ES-I3 (cell line): ENCODE data around the gene COL1A1.

ENCODE experiments used
- H3K36me3 ChIP-seq: 2 replicates; pipeline ENCODE4 v1.6.1; 2013; ENCODE audit warnings: mild to moderate bottlenecking, low read length, control low read depth, moderate library complexity; ENCODE audit not compliant: insufficient read depth
- H3K4me1 ChIP-seq: 2 replicates; pipeline ENCODE4 v1.6.1; 2013; ENCODE audit warnings: mild to moderate bottlenecking, control low read depth, low read length; ENCODE audit not compliant: insufficient read depth
- H3K9ac ChIP-seq: 2 replicates; pipeline ENCODE4 v1.6.1; 2013; ENCODE audit warnings: low read depth, mild to moderate bottlenecking, low read length, moderate library complexity
- H3K9me3 ChIP-seq: 2 replicates; pipeline ENCODE4 v1.6.1; 2013; ENCODE audit warnings: mild to moderate bottlenecking, low read length, moderate library complexity; ENCODE audit not compliant: control insufficient read depth, insufficient read depth

Gene COL1A1

GRCh38 chr17:50146927-50147665 is 54.3 kb downstream of the COL1A1 start:
- Histone ChIP-seq H3K36me3 (no peaks in the 10 kb centered on the region), H3K9me3 (no peaks in the 10 kb centered on the region), H3K4me1 (peaks cover 5% of the 10 kb centered on the region; the same call in 1 of the 2 replicates), H3K9ac (0 out of 2 replicates have a peak overlapping the region, but pooled peaks have one; percentile 14)

DNA sequence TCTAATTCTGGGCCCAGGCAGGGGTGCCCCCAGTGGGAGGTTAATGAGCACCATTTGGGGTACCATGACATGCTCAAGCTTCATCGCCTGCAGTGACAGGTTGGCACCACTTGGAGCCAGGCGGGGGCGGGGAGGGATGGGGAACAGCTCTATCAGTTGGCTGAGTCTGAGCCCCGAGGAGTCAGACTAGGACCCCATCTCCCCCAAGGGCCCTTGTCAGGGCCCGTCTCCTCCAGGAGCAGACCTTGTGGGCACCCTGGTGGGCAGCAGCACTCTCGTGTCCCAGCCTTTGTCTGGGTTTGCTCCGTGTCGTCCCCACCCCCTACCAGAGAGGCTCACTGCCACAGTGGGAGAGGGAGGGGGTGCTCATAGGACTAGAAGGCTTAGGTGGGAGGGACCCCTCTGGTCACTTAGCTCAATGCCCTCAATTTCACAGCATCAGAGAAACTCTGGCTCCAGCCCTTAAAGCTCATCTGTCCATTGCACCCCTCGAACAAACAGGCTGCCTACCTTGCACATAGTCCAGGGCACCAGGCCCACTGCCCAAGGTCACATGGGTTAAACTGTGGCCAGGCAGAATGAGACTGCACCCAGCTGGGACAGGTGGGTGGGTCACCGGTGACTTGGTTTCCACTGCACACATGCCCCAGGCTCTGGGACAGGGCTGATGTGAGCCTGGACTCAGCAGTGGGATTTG is 55.1 kb downstream of the COL1A1 start:
- Histone ChIP-seq H3K9ac (no peak overlapping the region), H3K4me1 (peaks cover 5% of the 10 kb centered on the region; the same call in 1 of the 2 replicates), H3K36me3 (no peaks in the 10 kb centered on the region)

GRCh38 chr17:50145532-50146229 is 55.8 kb downstream of the COL1A1 start:
- peaks cover 5% of the 10 kb centered on the region; the same call in 1 of the 2 replicates for H3K4me1 ChIP-seq
- no peaks in the 10 kb centered on the region for H3K36me3 ChIP-seq
- no peaks in the 10 kb centered on the region for H3K9me3 ChIP-seq
- H3K9ac ChIP-seq = no peak overlapping the region

More for the DNA sequence above, 55.1 kb downstream of the COL1A1 start:
- H3K9me3 ChIP-seq = no peaks in the 10 kb centered on the region

DNA sequence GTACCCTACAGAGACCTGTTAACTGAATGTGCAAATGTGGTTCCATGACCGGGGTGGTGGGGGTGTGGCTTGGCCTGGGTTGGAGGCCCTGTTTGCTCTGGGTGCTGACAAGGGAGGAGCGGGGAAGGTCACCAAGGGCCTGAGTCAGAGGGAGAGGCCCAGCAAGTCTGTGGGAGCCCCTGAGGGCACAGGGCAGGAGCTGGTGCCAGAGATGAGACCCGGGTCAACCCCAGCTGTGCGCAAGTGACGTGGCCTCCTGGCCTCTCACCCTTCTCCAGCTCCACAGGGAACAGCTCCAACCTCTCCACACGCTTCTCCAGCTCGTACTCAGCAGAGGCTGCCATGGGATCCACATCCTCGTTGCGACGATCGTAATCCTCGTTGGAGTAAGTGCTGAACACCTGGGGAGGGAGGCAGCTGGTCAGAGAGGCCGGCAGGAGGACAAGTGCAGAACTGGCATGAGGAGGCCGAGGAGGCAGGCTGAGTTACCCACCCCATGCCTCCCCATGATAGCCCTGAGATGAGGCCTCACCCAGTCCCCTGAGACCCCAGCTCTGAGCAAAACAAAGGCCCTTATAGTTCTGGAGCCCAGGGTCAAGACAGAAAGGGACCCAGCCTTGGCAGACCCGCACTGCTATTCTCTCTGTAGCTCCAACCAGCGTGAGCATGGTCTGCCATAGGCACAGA is 56.4 kb downstream of the COL1A1 start:
- Histone ChIP-seq H3K9ac (no peak overlapping the region), H3K36me3 (no peaks in the 10 kb centered on the region), H3K9me3 (no peaks in the 10 kb centered on the region; the same call in 1 of the 2 replicates), H3K4me1 (peaks cover 5% of the 10 kb centered on the region; the same call in 1 of the 2 replicates)

- H3K36me3 ChIP-seq = peaks cover under 1% of the 10 kb centered on the region; the same call in 1 of the 2 replicates
- peaks cover 5% of the 10 kb centered on the region; the same call in 1 of the 2 replicates for H3K4me1 ChIP-seq
- no peaks in the 10 kb centered on the region; the same call in 1 of the 2 replicates for H3K9me3 ChIP-seq
- H3K9ac ChIP-seq = no peak overlapping the region
Measured at GRCh38 chr17:50144355-50144754, 57.1 kb downstream of the COL1A1 start.

- peaks cover 5% of the 10 kb centered on the region; the same call in 1 of the 2 replicates for H3K4me1 ChIP-seq
- H3K9me3 ChIP-seq = no peaks in the 10 kb centered on the region; the same call in 1 of the 2 replicates
- no peak overlapping the region for H3K9ac ChIP-seq
- H3K36me3 ChIP-seq = peaks cover 8% of the 10 kb centered on the region; the same call in 1 of the 2 replicates
Measured at GRCh38 chr17:50143461-50144176, 57.8 kb downstream of the COL1A1 start.

DNA sequence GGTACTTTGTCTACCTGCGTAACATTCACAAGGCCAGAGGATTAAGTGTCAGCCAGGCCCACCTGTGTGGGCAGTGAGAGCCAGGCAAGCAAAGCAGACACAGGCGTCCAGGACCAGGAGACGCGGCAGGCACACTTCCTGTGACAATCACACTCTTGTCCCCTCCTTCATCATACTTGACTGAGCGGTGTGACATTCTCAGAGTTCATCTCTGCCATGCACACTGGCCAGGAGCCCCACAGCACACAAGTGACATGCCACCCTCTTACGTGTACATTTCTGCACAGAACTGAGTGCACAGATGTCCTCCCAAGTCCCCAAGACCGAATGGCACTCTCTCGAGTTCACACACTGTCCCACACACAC is 59.7 kb downstream of the COL1A1 start:
- no peaks in the 10 kb centered on the region; the same call in 1 of the 2 replicates for H3K4me1 ChIP-seq
- H3K36me3 ChIP-seq = peaks cover 12% of the 10 kb centered on the region; the same call in 1 of the 2 replicates
- H3K9me3 ChIP-seq = no peaks in the 10 kb centered on the region; the same call in 1 of the 2 replicates
- H3K9ac ChIP-seq = no peak overlapping the region

- Histone ChIP-seq H3K36me3 (peaks cover 12% of the 10 kb centered on the region; the same call in 1 of the 2 replicates), H3K4me1 (no peaks in the 10 kb centered on the region; the same call in 1 of the 2 replicates), H3K9me3 (no peaks in the 10 kb centered on the region; the same call in 1 of the 2 replicates), H3K9ac (no peak overlapping the region)
Measured at GRCh38 chr17:50141026-50141744, 60.2 kb downstream of the COL1A1 start.

DNA sequence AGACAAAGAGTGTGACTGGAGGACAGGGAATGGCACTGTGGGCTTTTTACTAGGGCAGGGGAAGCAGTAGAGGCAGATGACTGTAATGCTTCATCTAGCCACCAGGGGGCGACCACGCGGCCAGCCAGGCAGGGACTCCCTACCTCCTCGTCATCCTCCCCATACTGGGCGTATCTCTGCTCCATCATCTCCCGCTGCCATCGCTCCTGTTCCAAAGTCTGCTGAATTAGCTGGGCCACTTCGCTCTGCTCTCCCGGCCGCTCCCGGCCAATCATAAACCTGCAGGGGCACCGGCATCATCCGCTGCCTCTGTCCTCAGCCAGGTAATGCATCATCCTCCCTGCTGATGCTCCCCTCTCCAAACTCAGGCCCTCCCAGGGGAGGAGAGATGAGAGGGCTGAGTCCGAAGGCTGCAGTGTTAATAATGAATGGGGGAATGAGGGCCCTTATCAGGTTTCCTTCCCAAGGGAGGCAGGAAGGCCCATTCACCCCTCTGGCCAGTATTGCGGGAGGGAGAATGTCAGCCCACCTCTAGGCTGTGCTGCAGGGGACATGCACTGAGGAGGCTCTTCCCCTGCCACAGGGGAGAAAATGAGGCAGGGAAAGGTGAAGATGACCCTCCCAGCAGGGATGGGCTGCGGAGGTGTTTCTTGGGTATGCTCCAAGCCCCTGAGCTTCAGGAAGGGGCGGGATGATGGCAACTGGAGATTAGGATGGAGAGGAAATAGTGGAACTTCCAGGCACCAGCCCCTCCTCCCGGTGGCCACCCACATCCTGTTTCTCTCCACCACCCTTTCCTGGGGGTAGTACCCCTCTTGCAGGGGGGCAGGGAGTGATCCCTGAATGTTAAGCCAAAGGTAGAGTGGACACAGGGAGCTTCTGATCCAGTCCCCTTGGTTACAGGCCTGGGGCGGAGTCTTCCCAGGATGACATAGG is 61.2 kb downstream of the COL1A1 start:
- Histone ChIP-seq H3K4me1 (no peaks in the 10 kb centered on the region), H3K9ac (no peak overlapping the region), H3K9me3 (no peaks in the 10 kb centered on the region; the same call in 1 of the 2 replicates), H3K36me3 (peaks cover 12% of the 10 kb centered on the region; the same call in 1 of the 2 replicates)

- H3K36me3 ChIP-seq = peaks cover 12% of the 10 kb centered on the region; the same call in 1 of the 2 replicates
- no peak overlapping the region for H3K9ac ChIP-seq
- peaks cover 6% of the 10 kb centered on the region; the same call in 1 of the 2 replicates for H3K4me1 ChIP-seq
- no peaks in the 10 kb centered on the region; the same call in 1 of the 2 replicates for H3K9me3 ChIP-seq
Measured at GRCh38 chr17:50139185-50139783, 62.1 kb downstream of the COL1A1 start.

DNA sequence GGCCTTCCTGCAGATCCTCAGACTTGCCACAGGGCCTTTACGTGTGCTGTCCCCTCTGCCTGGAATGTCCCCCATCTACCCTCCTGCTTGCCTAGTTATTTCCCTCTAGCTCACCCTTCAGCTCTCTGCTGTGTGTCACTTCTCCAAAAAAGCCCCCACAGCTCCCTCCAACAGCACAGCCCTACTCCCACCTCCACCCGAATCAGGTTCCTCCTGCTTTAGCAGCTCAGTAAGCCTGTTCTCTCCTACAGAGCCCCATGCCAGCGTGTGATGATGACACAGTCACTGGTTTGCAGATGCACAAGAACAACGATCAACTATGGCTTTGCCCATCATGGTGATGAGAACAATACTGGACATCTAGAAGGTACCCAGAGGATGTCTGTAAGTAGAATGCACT is 64.4 kb downstream of the COL1A1 start:
- no peaks in the 10 kb centered on the region; the same call in 1 of the 2 replicates for H3K9me3 ChIP-seq
- no peak overlapping the region for H3K9ac ChIP-seq
- H3K4me1 ChIP-seq = peaks cover 27% of the 10 kb centered on the region
- H3K36me3 ChIP-seq = peaks cover 12% of the 10 kb centered on the region; the same call in 1 of the 2 replicates
